HG03460 (cell line): Measurements from ENCODE around the gene INCENP.
"Not testable (repeated sequence)": the region's sequence is repeated elsewhere in the genome, so short reads cannot be mapped to it uniquely, and the experiment has no call there.

Experiments
- ATAC-seq: cut with Tn5 transposase; IDR thresholded peaks from one replicate; pipeline ENCODE4 v1.9.1; 2021; ENCODE audit not compliant: unreplicated experiment

The INCENP gene

DNA sequence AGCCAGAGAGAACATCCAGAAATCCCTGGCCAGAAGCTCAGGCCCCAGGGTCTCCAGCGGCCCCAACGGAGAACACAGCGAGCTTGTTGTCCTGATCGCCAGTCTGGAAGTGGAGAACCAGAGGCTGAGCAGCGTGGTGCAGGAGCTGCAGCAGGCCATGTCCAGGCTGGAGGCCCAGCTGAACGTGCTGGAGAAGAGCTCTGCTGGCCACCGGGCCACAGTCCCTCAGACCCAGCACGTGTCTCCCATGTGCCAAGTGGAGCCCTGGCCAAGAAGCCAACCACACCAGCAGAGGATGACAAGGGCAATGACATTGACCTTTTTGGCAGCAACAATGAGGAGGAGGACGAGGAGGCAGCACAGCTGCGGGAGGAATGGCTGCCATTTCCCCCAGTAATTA lies 45.6 kb downstream of the INCENP start:
- no peak for ATAC-seq

DNA sequence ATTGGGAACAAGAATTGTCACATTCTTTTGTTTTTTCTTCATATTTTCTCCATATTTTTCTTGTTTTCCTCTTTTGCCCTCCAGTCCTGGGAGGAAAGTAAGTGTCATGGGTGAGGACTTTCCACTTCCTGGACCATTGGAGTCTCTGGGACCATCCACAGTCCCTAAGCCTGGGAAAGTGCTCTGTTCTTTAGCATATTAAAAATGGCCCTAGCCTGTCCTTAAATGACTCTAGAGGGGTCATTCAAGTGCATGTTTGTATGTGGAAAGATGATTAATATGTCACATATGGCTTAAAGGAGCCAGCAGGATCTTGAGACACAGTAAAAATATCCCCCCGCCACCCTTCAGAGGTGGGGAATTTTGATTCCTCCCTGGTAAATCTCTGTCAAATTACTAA lies 46.1 kb downstream of the INCENP start:
- ATAC-seq = no peak

DNA sequence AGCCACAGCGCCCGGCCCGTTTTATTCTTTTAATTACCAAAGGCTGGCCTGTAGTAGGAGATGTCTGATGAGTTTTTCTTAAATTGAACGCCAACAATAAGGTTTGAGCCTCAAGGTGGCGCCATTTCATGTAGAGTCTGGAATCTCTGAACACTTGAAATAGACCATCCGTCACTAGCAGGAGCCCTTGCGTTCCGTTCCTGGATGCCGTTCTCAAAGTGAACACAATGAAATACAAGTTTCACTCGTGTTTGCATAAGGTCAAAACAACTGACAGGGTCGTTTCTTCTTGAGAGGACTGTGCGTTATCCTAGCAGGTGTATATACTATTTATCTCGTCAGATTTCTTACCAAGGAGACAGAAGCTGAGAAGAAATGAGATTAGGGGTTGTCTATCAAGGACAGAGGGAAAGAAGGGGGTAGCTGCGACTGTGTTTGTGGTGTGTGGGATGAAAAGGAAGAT lies 47.5 kb downstream of the INCENP start:
- ATAC-seq = no peak

DNA sequence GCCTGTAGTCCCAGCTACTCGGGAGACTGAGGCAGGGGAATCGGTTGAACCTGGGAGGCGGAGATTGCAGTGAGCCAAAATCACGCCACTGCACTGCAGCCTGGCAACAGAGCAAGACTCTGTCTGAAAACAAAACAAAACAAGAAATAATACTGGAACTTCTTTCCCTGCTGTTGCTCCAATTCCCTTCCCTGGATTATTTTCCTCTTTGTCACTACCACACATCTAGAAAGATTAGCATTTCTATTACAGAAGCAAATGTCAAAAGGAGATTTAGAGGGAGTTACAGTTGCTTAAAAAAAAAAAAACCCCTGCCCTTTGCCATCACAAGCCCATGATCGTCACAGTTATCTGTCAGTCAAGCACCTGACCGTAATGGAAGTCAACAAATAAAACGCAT lies 48.5 kb downstream of the INCENP start:
- no peak for ATAC-seq

DNA sequence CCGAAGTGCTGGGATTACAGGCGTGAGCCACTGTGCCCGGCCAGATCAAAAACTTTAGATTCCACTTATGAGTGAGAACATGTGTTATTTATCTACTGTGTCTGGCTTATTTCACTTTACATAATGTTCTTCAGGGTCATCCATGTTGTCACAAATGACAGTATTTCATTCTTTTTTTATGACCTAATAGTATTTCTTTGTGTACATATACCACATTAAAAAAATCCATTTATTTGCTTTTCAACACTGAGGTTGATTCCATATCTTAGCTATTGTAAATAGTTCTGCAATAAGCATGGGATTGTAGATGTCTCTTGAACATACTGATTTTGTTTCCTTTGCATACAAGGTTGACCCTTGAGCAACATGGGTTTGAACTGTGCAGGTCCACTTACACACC lies 53.0 kb downstream of the INCENP start:
- ATAC-seq = no peak

DNA sequence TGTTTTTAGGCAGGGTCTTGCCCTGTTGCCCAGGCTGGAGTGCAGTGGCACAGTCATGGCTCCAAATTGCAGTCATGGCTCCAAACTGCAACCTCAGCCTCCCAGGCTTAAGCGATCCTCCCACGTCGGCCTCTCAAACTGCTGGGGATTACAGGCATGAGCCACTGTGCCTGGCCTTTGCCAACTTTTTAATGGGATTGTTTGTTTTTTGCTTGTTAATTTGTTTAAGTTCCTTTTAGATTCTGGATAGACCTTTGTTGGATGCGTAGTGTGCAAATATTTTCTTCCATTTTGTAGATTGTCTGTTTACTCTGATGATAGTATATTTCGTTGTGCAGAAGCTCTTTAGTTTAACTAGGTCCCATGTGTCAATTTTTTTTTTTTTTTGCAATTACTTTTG lies 56.2 kb downstream of the INCENP start:
- no peak for ATAC-seq

DNA sequence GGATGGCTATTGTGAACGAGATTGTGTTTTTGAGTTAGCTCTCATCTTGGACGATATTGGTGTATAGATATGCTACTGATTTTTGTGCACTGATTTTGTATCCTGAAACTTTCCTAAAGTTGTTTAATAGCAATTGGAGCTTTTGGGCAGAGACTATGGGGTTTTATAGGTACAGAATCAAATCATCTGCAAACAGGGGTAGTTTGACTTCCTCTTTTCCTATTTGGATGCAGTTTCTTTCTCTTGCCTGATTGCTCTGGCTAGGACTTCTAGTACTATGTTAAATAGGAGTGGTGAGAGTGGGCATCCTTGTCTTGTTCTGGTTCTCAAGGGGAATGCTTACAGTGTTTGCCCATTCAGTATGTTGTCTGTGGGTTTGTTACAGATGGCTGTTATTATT lies 57.3 kb downstream of the INCENP start:
- ATAC-seq = no peak

DNA sequence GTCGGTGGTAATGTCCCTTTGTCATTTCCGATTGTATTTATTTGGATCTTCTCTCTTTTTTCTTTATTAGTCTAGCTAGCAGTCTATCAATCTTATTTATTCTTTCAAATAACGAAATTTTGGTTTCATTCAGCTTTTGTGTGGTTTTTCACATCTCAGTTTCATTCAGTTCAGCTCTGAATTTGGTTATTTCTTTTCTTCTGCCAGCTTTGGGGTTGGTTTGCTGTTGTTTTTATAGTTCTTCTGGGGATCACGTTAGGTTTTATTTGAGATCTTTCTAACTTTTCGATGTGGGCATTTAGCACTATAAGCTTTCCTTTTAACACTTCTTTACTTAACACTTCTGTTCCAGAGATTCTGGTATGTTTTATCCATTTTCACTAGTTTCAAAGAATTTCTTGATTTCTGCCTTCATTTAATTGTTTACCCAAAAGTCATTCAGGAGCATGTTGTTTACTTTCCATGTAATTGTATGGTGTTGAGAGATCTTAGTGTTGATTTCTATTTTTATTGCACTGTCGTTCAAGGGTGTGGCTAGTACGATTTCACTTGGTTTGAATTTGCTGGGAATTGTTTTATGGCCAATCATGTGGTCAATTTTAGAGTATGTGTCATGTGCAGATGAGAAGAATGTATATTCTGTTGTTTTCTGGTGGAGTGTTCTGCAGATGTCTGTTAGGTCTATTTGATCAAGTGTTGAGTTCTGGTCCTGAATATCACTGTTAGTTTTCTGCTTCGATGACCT lies 58.5 kb downstream of the INCENP start:
- ATAC-seq = no peak

DNA sequence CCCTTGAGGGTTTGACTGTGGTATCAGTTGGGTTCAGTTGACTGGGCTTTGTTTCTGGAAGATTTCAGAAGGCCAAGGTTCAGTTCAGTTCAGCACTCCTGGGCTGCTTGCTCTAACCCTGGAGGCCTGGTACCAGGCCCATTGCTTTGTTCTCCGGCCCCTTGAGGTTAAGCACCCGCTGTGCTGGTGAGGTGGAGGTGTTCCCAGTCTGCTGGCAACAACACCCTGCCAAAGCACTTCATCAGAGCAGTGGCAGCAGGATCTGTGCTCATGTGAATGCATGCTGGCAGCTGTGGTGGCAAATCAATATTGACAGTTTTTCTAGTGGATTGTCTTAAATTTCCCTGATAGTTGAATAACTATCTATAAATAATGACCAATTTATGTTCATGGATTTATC lies 62.4 kb downstream of the INCENP start:
- ATAC-seq = no peak

DNA sequence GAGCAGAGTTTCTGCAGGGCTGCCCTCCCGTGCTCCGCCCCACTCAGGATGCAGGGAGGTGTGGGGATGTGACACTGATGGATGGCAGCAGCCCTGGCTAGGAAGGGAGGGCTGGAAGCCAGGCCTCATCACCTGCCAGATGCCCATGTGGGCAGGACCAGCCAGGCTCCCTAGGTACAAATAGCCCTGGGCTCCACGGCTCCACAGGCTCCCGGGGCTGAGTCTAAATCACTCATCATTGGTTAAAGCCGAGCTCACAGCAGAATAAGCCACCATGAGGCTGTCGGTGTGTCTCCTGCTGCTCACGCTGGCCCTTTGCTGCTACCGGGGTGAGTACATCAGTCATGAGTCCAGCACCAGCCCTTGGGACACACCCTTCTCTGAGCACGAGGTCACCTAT lies 66.2 kb downstream of the INCENP start, which contains the start of gene SCGB1D1:
Gene SCGB1D1, plus strand, starts transcription at position 206 of the 400 bp plus-strand sequence. Its CDS starts 69 bp downstream, at position 275.
- no peak for ATAC-seq

DNA sequence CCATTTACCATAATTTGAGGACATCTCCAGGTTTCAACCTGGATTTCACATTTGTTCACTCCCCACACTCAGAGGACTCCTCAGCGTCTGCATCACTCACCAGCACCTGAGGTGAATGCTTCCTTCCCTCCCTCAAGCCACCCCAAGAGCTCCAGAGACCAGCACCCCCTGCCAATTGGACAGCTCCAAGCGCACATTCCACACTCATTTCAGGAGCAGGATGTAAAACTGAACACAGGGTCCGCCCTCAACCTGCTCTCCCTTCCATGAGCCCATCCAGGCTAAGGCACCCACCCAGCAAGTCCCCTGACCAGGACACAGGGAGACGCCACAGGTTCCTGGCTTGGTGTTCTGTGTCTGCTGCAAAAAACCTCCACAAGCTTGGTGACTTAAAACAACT lies 70.1 kb downstream of the INCENP start:
- no peak for ATAC-seq

DNA sequence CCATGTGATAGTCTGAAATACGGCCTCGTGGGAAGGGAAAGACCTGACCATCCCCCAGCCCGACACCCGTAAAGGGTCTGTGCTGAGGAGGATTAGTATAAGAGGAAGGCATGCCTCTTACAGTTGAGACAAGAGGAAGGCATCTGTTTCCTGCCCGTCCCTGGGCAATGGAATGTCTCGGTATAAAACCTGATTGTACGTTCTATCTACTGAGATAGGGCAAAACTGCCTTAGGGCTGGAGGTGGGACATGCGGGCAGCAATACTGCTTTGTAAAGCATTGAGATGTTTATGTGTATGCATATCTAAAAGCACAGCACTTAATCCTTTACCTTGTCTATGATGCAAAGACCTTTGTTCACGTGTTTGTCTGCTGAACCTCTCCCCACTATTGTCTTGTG lies 71.2 kb downstream of the INCENP start:
- ATAC-seq = not testable (repeated sequence)

DNA sequence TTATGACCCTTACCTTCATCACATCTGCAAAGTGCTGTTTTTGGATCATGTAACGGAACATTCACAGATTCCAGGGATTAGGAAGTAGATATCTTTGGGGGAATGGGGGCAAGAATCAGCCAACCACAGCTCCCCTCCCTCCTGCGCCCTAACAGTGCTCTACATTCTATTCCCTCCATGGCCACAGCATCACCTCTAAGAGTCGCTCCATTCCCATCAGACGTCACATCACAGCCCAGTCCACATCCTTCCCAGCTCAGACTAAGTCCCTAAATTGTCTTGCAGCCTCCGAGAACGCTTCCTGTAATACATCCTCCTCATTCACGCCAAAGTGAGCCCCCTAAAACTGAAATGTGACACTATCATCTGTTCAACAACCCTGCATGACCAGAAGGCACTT lies 72.1 kb downstream of the INCENP start:
- no peak for ATAC-seq

DNA sequence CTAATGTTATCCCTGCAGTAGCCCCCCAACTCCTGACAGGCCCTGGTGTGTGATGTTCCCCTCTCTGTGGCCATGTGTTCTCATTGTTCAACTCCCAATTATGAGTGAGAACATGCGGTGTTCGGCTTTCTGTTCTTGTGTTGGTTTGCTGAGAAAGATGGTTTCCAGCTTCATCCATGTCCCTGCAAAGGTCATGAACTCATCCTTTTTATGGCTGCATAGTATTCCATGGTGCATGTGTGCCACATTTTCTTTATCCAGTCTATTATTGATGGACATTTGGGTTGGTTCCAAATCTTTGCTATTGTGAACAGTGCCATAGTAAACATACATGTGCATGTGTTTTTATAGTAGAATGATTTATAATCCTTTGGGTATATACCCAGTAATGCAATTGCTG lies 73.6 kb downstream of the INCENP start:
- not testable (repeated sequence) for ATAC-seq

DNA sequence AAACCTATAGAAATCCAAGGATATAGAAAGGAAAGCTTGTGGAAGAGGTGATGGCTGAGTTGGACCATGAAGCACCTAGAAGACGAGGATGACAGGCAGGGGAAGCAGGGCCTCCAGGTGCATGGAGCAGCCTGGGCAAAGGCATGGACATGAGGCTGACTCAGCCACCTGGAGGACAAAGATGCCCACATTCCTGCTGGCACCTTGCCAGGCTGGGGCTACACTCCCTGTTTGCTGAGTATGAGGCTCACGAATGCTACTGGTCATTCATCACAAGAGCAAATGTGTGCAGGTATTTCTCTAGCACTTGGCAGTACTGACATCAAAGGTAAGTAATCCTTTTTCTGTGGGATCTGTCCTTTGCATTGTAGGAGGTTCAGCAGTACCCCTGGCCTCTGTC lies 77.6 kb downstream of the INCENP start:
- ATAC-seq = no peak
